RPMI7951 (cell line): ENCODE measurements around the gene TAS2R9. TPM values are rescaled to one million over a fixed set of nuclear protein-coding genes. Genes with fewer than 3 reads are reported as not detected.

Source experiments
- total RNA-seq: library from RNA; depleted of rRNA; stranded (reverse); fragments of >200 nt; shearing (Covaris generic); gene quantifications from 2 replicates; pipeline ENCODE4 v1.2.3, GENCODE V29; 2014; rRNA removed

The TAS2R9 gene
- total RNA-seq, 1 experiment from 2014 or later: not detected

Other genes starting within 250 kb of the TAS2R9 start
- gene MAGOHB, start 196.6 kb downstream of the TAS2R9 start, total RNA-seq: 53.4 and 69.1 TPM in 2 replicates
- gene STYK1, start 136.1 kb downstream of the TAS2R9 start, total RNA-seq: 0.68 and 0.84 TPM in 2 replicates
- 36.4 and 44.9 TPM in 2 replicates for gene YBX3, start 86.8 kb downstream of the TAS2R9 start, total RNA-seq
- gene TAS2R7, start 7.5 kb downstream of the TAS2R9 start, total RNA-seq: not detected in 2 replicates
- 0.20 TPM in 1 of 2 replicates, not detected in the other for gene TAS2R8, start 2.9 kb downstream of the TAS2R9 start, total RNA-seq
- gene TAS2R10, start 16.2 kb upstream of the TAS2R9 start, total RNA-seq: 0.60 and 0.68 TPM in 2 replicates
- 1.3 and 2.2 TPM in 2 replicates for gene PRR4, start 39.3 kb upstream of the TAS2R9 start, total RNA-seq
- gene PRH1, start 74.1 kb upstream of the TAS2R9 start, total RNA-seq: 3.5 and 10.7 TPM in 2 replicates
- gene TAS2R13, start 99.4 kb upstream of the TAS2R9 start, total RNA-seq: 0.20 and 0.48 TPM in 2 replicates
- not detected in 2 replicates for gene PRH2, start 119.1 kb upstream of the TAS2R9 start, total RNA-seq
- gene TAS2R14, start 129.1 kb upstream of the TAS2R9 start, total RNA-seq: 0.98 and 1.9 TPM in 2 replicates
- 0.20 and 0.24 TPM in 2 replicates for gene TAS2R50, start 176.7 kb upstream of the TAS2R9 start, total RNA-seq
- gene TAS2R20, start 188.1 kb upstream of the TAS2R9 start, total RNA-seq: 0.24 and 0.68 TPM in 2 replicates
- gene TAS2R19, start 212.5 kb upstream of the TAS2R9 start, total RNA-seq: 0.24 TPM in 1 of 2 replicates, not detected in the other
- 1.1 and 1.2 TPM in 2 replicates for gene TAS2R31, start 221.2 kb upstream of the TAS2R9 start, total RNA-seq